H9 (cell line): ENCODE data around the gene SDK1. TPM values are rescaled to one million over a fixed set of nuclear protein-coding genes. Genes with fewer than 3 reads are reported as not detected.

Source experiments
- DNase-seq: peaks from one replicate; pipeline ENCODE4 v3.0.0-alpha.2; 2017
- H2AFZ ChIP-seq: one replicate; pipeline ENCODE4 v1.6.1; 2013; ENCODE audit warnings: mild to moderate bottlenecking, low read length, control low read depth, moderate library complexity
- H2AK5ac ChIP-seq: 2 replicates; pipeline ENCODE4 v1.6.1; 2013; ENCODE audit warnings: low read length, control low read depth, mixed read lengths; ENCODE audit not compliant: insufficient read length
- H2BK120ac ChIP-seq: one replicate; pipeline ENCODE4 v1.6.1; 2013; ENCODE audit warnings: low read depth, mild to moderate bottlenecking, low read length, control low read depth, inconsistent platforms; ENCODE audit not compliant: poor library complexity, severe bottlenecking
- H2BK12ac ChIP-seq: 2 replicates; pipeline ENCODE4 v1.6.1; 2013; ENCODE audit warnings: low read length, control low read depth, mixed read lengths, low read depth; ENCODE audit not compliant: insufficient read length
- H2BK15ac ChIP-seq: 2 replicates; pipeline ENCODE4 v1.6.1; 2013; ENCODE audit warnings: low read depth, low read length, control low read depth
- H2BK20ac ChIP-seq: one replicate; pipeline ENCODE4 v1.6.1; 2013; ENCODE audit warnings: low read depth, mild to moderate bottlenecking, low read length, control low read depth, inconsistent platforms; ENCODE audit not compliant: poor library complexity, severe bottlenecking
- H2BK5ac ChIP-seq: 2 replicates; pipeline ENCODE4 v1.6.1; 2013; ENCODE audit warnings: low read length, control low read depth, mixed read lengths; ENCODE audit not compliant: insufficient read length
- H3K14ac ChIP-seq: 2 replicates; pipeline ENCODE4 v1.6.1; 2013; ENCODE audit warnings: low read length, control low read depth; ENCODE audit not compliant: insufficient read depth
- H3K18ac ChIP-seq: 2 replicates; pipeline ENCODE4 v1.6.1; 2013; ENCODE audit warnings: low read depth, mild to moderate bottlenecking, mixed read lengths, low read length, control low read depth; ENCODE audit not compliant: insufficient read length
- H3K23ac ChIP-seq: 2 replicates; pipeline ENCODE4 v1.6.1; 2013; ENCODE audit warnings: low read length, control low read depth, mixed read lengths, low read depth; ENCODE audit not compliant: insufficient read length
- H3K23me2 ChIP-seq: 2 replicates; pipeline ENCODE4 v1.6.1; 2013; ENCODE audit warnings: low read depth, mild to moderate bottlenecking, mixed read lengths, low read length, control low read depth; ENCODE audit not compliant: insufficient read length, poor library complexity, severe bottlenecking
- H3K27ac ChIP-seq: 2 replicates; pipeline ENCODE4 v1.5.1; 2013; ENCODE audit warnings: low read length, control low read depth, mixed read lengths, low read depth; ENCODE audit not compliant: insufficient read length
- H3K27me3 ChIP-seq: 2 replicates; pipeline ENCODE4 v1.6.1; 2013; ENCODE audit warnings: low read length, control low read depth, inconsistent platforms; ENCODE audit not compliant: insufficient read depth
- H3K4ac ChIP-seq: 2 replicates; pipeline ENCODE4 v1.6.1; 2013; ENCODE audit warnings: low read depth, mild to moderate bottlenecking, control low read depth, inconsistent platforms, low read length, moderate library complexity
- H3K4me1 ChIP-seq: 2 replicates; pipeline ENCODE4 v1.6.1; 2013; ENCODE audit warnings: low read length, control low read depth, inconsistent platforms; ENCODE audit not compliant: insufficient read depth
- H3K4me2 ChIP-seq: 2 replicates; pipeline ENCODE4 v1.6.1; 2013; ENCODE audit warnings: low read length, control low read depth, mixed read lengths; ENCODE audit not compliant: insufficient read length, insufficient read depth
- H3K56ac ChIP-seq: 2 replicates; pipeline ENCODE4 v1.6.1; 2013; ENCODE audit warnings: low read depth, mild to moderate bottlenecking, mixed read lengths, low read length, control low read depth; ENCODE audit not compliant: insufficient read length
- H3K79me1 ChIP-seq: 2 replicates; pipeline ENCODE4 v1.6.1; 2013; ENCODE audit warnings: low read depth, mild to moderate bottlenecking, moderate library complexity, low read length, control low read depth, inconsistent platforms; ENCODE audit not compliant: insufficient read depth, poor library complexity, severe bottlenecking
- H3K79me2 ChIP-seq: 2 replicates; pipeline ENCODE4 v1.6.1; 2013; ENCODE audit warnings: low read length, control low read depth, inconsistent platforms; ENCODE audit not compliant: insufficient read depth
- H3K9ac ChIP-seq: 2 replicates; pipeline ENCODE4 v1.6.1; 2013; ENCODE audit warnings: low read length, control low read depth, mixed read lengths; ENCODE audit not compliant: insufficient read length; ENCODE audit errors: extremely low read depth
- H3K9me3 ChIP-seq: one replicate; pipeline ENCODE4 v1.6.1; 2013; ENCODE audit warnings: low read depth, low read length, inconsistent platforms; ENCODE audit not compliant: control insufficient read depth
- H3T11ph ChIP-seq: one replicate; pipeline ENCODE4 v1.6.1; 2013; ENCODE audit warnings: mild to moderate bottlenecking, low read length, control low read depth, inconsistent platforms
- H4K20me1 ChIP-seq: one replicate; pipeline ENCODE4 v1.6.1; 2013; ENCODE audit not compliant: control insufficient read depth, insufficient read length, insufficient read depth
- H4K5ac ChIP-seq: 2 replicates; pipeline ENCODE4 v1.6.1; 2013; ENCODE audit warnings: low read depth, mild to moderate bottlenecking, mixed read lengths, low read length, control low read depth; ENCODE audit not compliant: insufficient read length
- H4K8ac ChIP-seq: replicated peaks from 2 replicates; pipeline ENCODE4 v1.6.1; 2013; ENCODE audit warnings: low read length, control low read depth, mixed read lengths, low read depth; ENCODE audit not compliant: insufficient read length
- H4K91ac ChIP-seq: 2 replicates; pipeline ENCODE4 v1.6.1; 2013; ENCODE audit warnings: low read depth, mild to moderate bottlenecking, moderate library complexity, mixed read lengths, low read length, control low read depth; ENCODE audit not compliant: insufficient read length
- H3K27ac Mint-ChIP-seq, 3 experiments: 2 replicates in 2 of 3; 3 replicates in 1 of 3; pipeline ENCODE4 v1.8.0; 2020 to 2021; ENCODE audit warnings: mixed read lengths in 3 of 3, mild to moderate bottlenecking in 1 of 3, moderate library complexity in 1 of 3
- H3K27me3 Mint-ChIP-seq: 2 replicates; pipeline ENCODE4 v1.8.0; 2021; ENCODE audit warnings: low read depth, mild to moderate bottlenecking, moderate library complexity, mixed read lengths
- H3K36me3 Mint-ChIP-seq, 3 experiments: 2 replicates in 2 of 3; 3 replicates in 1 of 3; pipeline ENCODE4 v1.8.0; 2020 to 2021; ENCODE audit warnings: low read depth in 3 of 3, mixed read lengths in 3 of 3; ENCODE audit not compliant: insufficient read depth in 1 of 3
- H3K4me1 Mint-ChIP-seq, 2 experiments: 2 replicates each; pipeline ENCODE4 v1.8.0; 2020; ENCODE audit warnings: mixed read lengths in 2 of 2
- H3K4me3 Mint-ChIP-seq, 2 experiments: 2 replicates in 1 of 2; 3 replicates in 1 of 2; pipeline ENCODE4 v1.8.0; 2020 to 2021; ENCODE audit warnings: mild to moderate bottlenecking in 2 of 2, mixed read lengths in 2 of 2, moderate library complexity in 1 of 2
- H3K9me3 Mint-ChIP-seq, 2 experiments: 2 replicates in 1 of 2; 3 replicates in 1 of 2; pipeline ENCODE4 v1.8.0; 2020; ENCODE audit warnings: mild to moderate bottlenecking in 2 of 2, mixed read lengths in 2 of 2, moderate library complexity in 1 of 2
- CTCF ChIP-seq: fragments of 200-600 bp; sonication (generic); conservative IDR thresholded peaks from 3 replicates; pipeline ENCODE4 v1.8.0; 2021; ENCODE audit warnings: antibody characterized with exemption, mild to moderate bottlenecking
- WGBS: extraction: QIAGEN DNeasy Blood & Tissue Kit; methylation state at CpG from one replicate; pipeline ENCODE4 v1.1.7; 2013; ENCODE audit warnings: missing lambda C conversion rate, low lambda C conversion rate, mixed read lengths; ENCODE audit not compliant: insufficient read length; ENCODE audit errors: extremely low coverage; 5-methylcytosine and 5-hydroxymethylcytosine counted together
- total RNA-seq: library from RNA; stranded (reverse); gene quantifications from 2 replicates; pipeline ENCODE4 v1.2.1, GENCODE V29; 2021

The SDK1 gene
- total RNA-seq, 1 experiment from 2014 or later: 8.7 TPM

- Histone ChIP-seq H2BK20ac (no peak overlapping the region), H3K4me1 (no peaks in the 10 kb centered on the region), H4K91ac (no peak overlapping the region), H2BK15ac (no peak overlapping the region), H2AK5ac (no peak overlapping the region), H3K4me2 (no peak overlapping the region), H3T11ph (no peak overlapping the region), H3K14ac (no peak overlapping the region), H3K27ac (no peak overlapping the region), H4K8ac (no peak overlapping the region), H4K20me1 (no peaks in the 10 kb centered on the region), H3K27me3 (no peaks in the 10 kb centered on the region), H3K9me3 (no peaks in the 10 kb centered on the region), H2BK120ac (no peak overlapping the region), H2BK5ac (no peak overlapping the region), H4K5ac (no peak overlapping the region), H3K4ac (no peak overlapping the region), H3K79me1 (no peaks in the 10 kb centered on the region), H3K18ac (no peak overlapping the region), H3K56ac (no peak overlapping the region), H3K79me2 (no peaks in the 10 kb centered on the region), H2AFZ (no peak overlapping the region), H2BK12ac (no peak overlapping the region), H3K23me2 (no peaks in the 10 kb centered on the region), H3K23ac (no peak overlapping the region), H3K9ac (no peak overlapping the region)
- DNase-seq: no peak
- Mint-ChIP-seq H3K36me3 (no peaks in the 10 kb centered on the region; a peak in 1 of 7 replicates), H3K9me3 (no peaks in the 10 kb centered on the region), H3K27ac (no peak overlapping the region), H3K4me1 (peaks cover 9 to 20% of the 10 kb centered on the region in 2 experiments), H3K27me3 (no peaks in the 10 kb centered on the region), H3K4me3 (no peak overlapping the region)
- no CpG with 5 or more reads among the region's 14 CpGs for WGBS
- TF ChIP-seq CTCF: no peak
These were observed 906.0 kb downstream of the SDK1 start for GRCh38 chr7:4207011-4207410.
